Tibial nerve (tissue), 4 donors: ENCODE data around the gene TNFRSF21.

Source experiments
- CTCF ChIP-seq, 5 experiments: fragments of 200-600 bp in 3 of 5; fragments of 450-650 bp in 2 of 5; sonication (generic) in 3 of 5; IDR thresholded peaks; one replicate each; pipeline ENCODE4 v1.5.1; 2016 to 2019; ENCODE audit warnings: antibody characterized with exemption in 5 of 5, mild to moderate bottlenecking in 3 of 5, moderate library complexity in 2 of 5
- EP300 ChIP-seq, 2 donors: sonication (generic); formaldehyde crosslinking; IDR thresholded peaks; one replicate each; pipeline ENCODE4 v1.6.1; 2017; ENCODE audit warnings: antibody characterized with exemption in 2 of 2, mild to moderate bottlenecking in 1 of 2
- POLR2A ChIP-seq, 2 donors: fragments of 450-650 bp; IDR thresholded peaks; one replicate each; pipeline ENCODE4 v1.6.1; 2017; ENCODE audit warnings: antibody characterized with exemption in 2 of 2, mild to moderate bottlenecking in 2 of 2, moderate library complexity in 2 of 2

GRCh38 chr6:47260021-47260420, 49.7 kb downstream of the TNFRSF21 start:
- TF ChIP-seq CTCF (IDR thresholded peaks at IDR 0.05) (no peak), POLR2A (IDR thresholded peaks at IDR 0.05) (no peak), EP300 (IDR thresholded peaks at IDR 0.05) (no peak)
